GM10847 (cell line): Measurements from ENCODE around the gene CEBPA.

Experiments used
- POLR2A ChIP-seq: IDR thresholded peaks from 2 replicates; pipeline ENCODE4 v1.6.1; 2011; ENCODE audit not compliant: insufficient read length; ENCODE audit errors: extremely low read depth

CEBPA gene

GRCh38 chr19:33334271-33334670, 31.9 kb upstream of the CEBPA start:
- TF ChIP-seq POLR2A: no peak

- no peak for TF ChIP-seq POLR2A
Observed at GRCh38 chr19:33333642-33334041, 31.3 kb upstream of the CEBPA start.

GRCh38 chr19:33333151-33333550, 30.8 kb upstream of the CEBPA start:
- no peak for TF ChIP-seq POLR2A

- no peak for TF ChIP-seq POLR2A
Observed at GRCh38 chr19:33332248-33332647, 29.9 kb upstream of the CEBPA start.

- TF ChIP-seq POLR2A: no peak
Observed at GRCh38 chr19:33329736-33330135, 27.4 kb upstream of the CEBPA start.

- no peak for TF ChIP-seq POLR2A
Observed at GRCh38 chr19:33329060-33329459, 26.7 kb upstream of the CEBPA start.

- TF ChIP-seq POLR2A: no peak
Observed at GRCh38 chr19:33325920-33326319, 23.6 kb upstream of the CEBPA start.

GRCh38 chr19:33324628-33325027, 22.3 kb upstream of the CEBPA start:
- TF ChIP-seq POLR2A: no peak

- TF ChIP-seq POLR2A: no peak
Observed at GRCh38 chr19:33323093-33323820, 20.9 kb upstream of the CEBPA start.

GRCh38 chr19:33320636-33321035, 18.3 kb upstream of the CEBPA start:
- no peak for TF ChIP-seq POLR2A

GRCh38 chr19:33317517-33317916, 15.2 kb upstream of the CEBPA start:
- no peak for TF ChIP-seq POLR2A

- no peak for TF ChIP-seq POLR2A
Observed at GRCh38 chr19:33316541-33317264, 14.4 kb upstream of the CEBPA start.

- TF ChIP-seq POLR2A: no peak
Observed at GRCh38 chr19:33312065-33312464, 9.7 kb upstream of the CEBPA start.

GRCh38 chr19:33311326-33311682, 9.0 kb upstream of the CEBPA start:
- TF ChIP-seq POLR2A: no peak

GRCh38 chr19:33310606-33311325, 8.4 kb upstream of the CEBPA start:
- TF ChIP-seq POLR2A: no peak

- TF ChIP-seq POLR2A: no peak
Observed at GRCh38 chr19:33309826-33310225, 7.5 kb upstream of the CEBPA start.
